CD14-positive monocyte (primary cell): ENCODE data around the gene CDC14C. TPM values are rescaled to one million over a fixed set of nuclear protein-coding genes. Genes with fewer than 3 reads are reported as not detected.

Experiments
- DNase-seq, 3 donors: peaks; one replicate each; pipeline ENCODE4 v3.0.0-alpha.2; 2011 to 2022
- H2AFZ ChIP-seq: 2 replicates; pipeline ENCODE4 v1.6.0; 2012; ENCODE audit warnings: mild to moderate bottlenecking, low read depth, low read length, inconsistent platforms; ENCODE audit not compliant: insufficient read depth, poor library complexity, severe bottlenecking
- H3K27ac ChIP-seq, 2 donors: 1 replicate in 1 of 2; 2 replicates in 1 of 2; pipeline ENCODE4 v1.5.1; 2012 to 2013; ENCODE audit warnings: low read length in 2 of 2, control low read depth in 1 of 2, inconsistent platforms in 1 of 2, low read depth in 1 of 2, mild to moderate bottlenecking in 1 of 2
- H3K27me3 ChIP-seq, 2 donors: one replicate each; pipeline versions ENCODE4 v1.6.0 to v1.6.1; 2011 to 2013; ENCODE audit warnings: low read length in 2 of 2; ENCODE audit not compliant: control insufficient read depth in 2 of 2, insufficient read depth in 2 of 2
- H3K36me3 ChIP-seq, 2 donors: replicated peaks in 1 of 2; 1 replicate in 1 of 2; 2 replicates in 1 of 2; pipeline versions ENCODE4 v1.5.1 to v1.6.1; 2012 to 2013; ENCODE audit warnings: low read length in 2 of 2, control low read depth in 1 of 2, inconsistent platforms in 1 of 2, mild to moderate bottlenecking in 1 of 2; ENCODE audit not compliant: insufficient read depth in 2 of 2, control insufficient read depth in 1 of 2
- H3K4me1 ChIP-seq, 2 donors: 1 replicate in 1 of 2; 2 replicates in 1 of 2; pipeline versions ENCODE4 v1.5.1 to v1.6.1; 2012 to 2013; ENCODE audit warnings: low read length in 2 of 2, control low read depth in 1 of 2, inconsistent platforms in 1 of 2, mild to moderate bottlenecking in 1 of 2, moderate library complexity in 1 of 2; ENCODE audit not compliant: insufficient read depth in 2 of 2, control insufficient read depth in 1 of 2
- H3K4me2 ChIP-seq: replicated peaks from 2 replicates; pipeline ENCODE3; 2012; ENCODE audit warnings: low read length, moderate library complexity, mild to moderate bottlenecking; ENCODE audit not compliant: poor library complexity, severe bottlenecking; ENCODE audit errors: extremely low read depth
- H3K4me3 ChIP-seq, 3 experiments: fragments of 200-600 bp in 1 of 3; sonication (generic) in 1 of 3; replicated peaks in 1 of 3; 1 replicate in 2 of 3; 2 replicates in 1 of 3; pipeline ENCODE4 v1.5.1; 2011 to 2013; ENCODE audit warnings: low read length in 3 of 3, mild to moderate bottlenecking in 3 of 3, control low read depth in 2 of 3, low read depth in 2 of 3, inconsistent platforms in 1 of 3, moderate library complexity in 1 of 3
- H3K79me2 ChIP-seq: 2 replicates; pipeline ENCODE4 v1.6.0; 2012; ENCODE audit warnings: mild to moderate bottlenecking, control low read depth, inconsistent platforms, low read length, moderate library complexity; ENCODE audit not compliant: insufficient read depth
- H3K9ac ChIP-seq: 2 replicates; pipeline ENCODE4 v1.6.0; 2017; ENCODE audit warnings: low read length, mild to moderate bottlenecking; ENCODE audit not compliant: insufficient read depth, poor library complexity, severe bottlenecking
- H3K9me3 ChIP-seq, 2 donors: replicated peaks in 1 of 2; 1 replicate in 1 of 2; 2 replicates in 1 of 2; pipeline versions ENCODE4 v1.5.1 to v1.6.1; 2012 to 2013; ENCODE audit warnings: low read length in 2 of 2, control low read depth in 1 of 2; ENCODE audit not compliant: control insufficient read depth in 1 of 2, insufficient read depth in 1 of 2
- H4K20me1 ChIP-seq: 2 replicates; pipeline ENCODE4 v1.6.0; 2012; ENCODE audit warnings: mild to moderate bottlenecking, low read length, control low read depth, moderate library complexity; ENCODE audit not compliant: insufficient read depth
- H3K27ac Mint-ChIP-seq, 7 donors: one replicate each; pipeline ENCODE4 v1.8.0; 2020; ENCODE audit warnings: mild to moderate bottlenecking in 7 of 7, mixed read lengths in 7 of 7, moderate library complexity in 6 of 7, inconsistent platforms in 2 of 7
- H3K27me3 Mint-ChIP-seq, 3 donors: one replicate each; pipeline ENCODE4 v1.8.0; 2021 to 2022; ENCODE audit warnings: low read depth in 3 of 3, mild to moderate bottlenecking in 3 of 3, mixed read lengths in 3 of 3, moderate library complexity in 3 of 3, inconsistent platforms in 1 of 3
- H3K36me3 Mint-ChIP-seq, 2 donors: one replicate each; pipeline ENCODE4 v1.8.0; 2020; ENCODE audit warnings: mixed read lengths in 2 of 2, inconsistent platforms in 1 of 2, mild to moderate bottlenecking in 1 of 2
- H3K4me1 Mint-ChIP-seq: one replicate; pipeline ENCODE4 v1.8.0; 2020; ENCODE audit warnings: mild to moderate bottlenecking, mixed read lengths
- H3K4me3 Mint-ChIP-seq, 2 donors: one replicate each; pipeline ENCODE4 v1.8.0; 2020; ENCODE audit warnings: mild to moderate bottlenecking in 2 of 2, mixed read lengths in 2 of 2, moderate library complexity in 1 of 2
- H3K9me3 Mint-ChIP-seq, 7 donors: one replicate each; pipeline ENCODE4 v1.8.0; 2020 to 2022; ENCODE audit warnings: mixed read lengths in 7 of 7, mild to moderate bottlenecking in 6 of 7, moderate library complexity in 6 of 7, inconsistent platforms in 2 of 7
- WGBS: methylation state at CpG from one replicate; pipeline ENCODE4 v1.1.5; 2013; ENCODE audit warnings: missing lambda C conversion rate; ENCODE audit not compliant: insufficient coverage; 5-methylcytosine and 5-hydroxymethylcytosine counted together
- intact Hi-C, 2 donors: fragments of 100-400 bp; cut with micrococcal nuclease; formaldehyde crosslinking; loops; one replicate each; pipeline versions ENCODE4 v1.15.0 to v1.15.1; 2023
- polyA minus RNA-seq: library from RNA; depleted of rRNA, polyadenylated mRNA; stranded (reverse); fragments of >200 nt; gene quantifications from 2 replicates; pipeline ENCODE4 v1.2.3, GENCODE V29; 2012
- polyA plus RNA-seq, 3 donors: library from polyadenylated mRNA; depleted of rRNA in 1 of 3; unstranded in 2 of 3; stranded (reverse) in 1 of 3; fragments of 300-500 nt in 2 of 3; fragments of >200 nt in 1 of 3; fragmentation: Illumina TruSeq in 2 of 3; gene quantifications; 1 replicate in 2 of 3; 2 replicates in 1 of 3; pipeline ENCODE4 v1.2.3, GENCODE V29; 2012 to 2021
- total RNA-seq, 12 experiments: library from RNA in 1 of 12; stranded (reverse) in 1 of 12; fragments of 120-200 nt in 1 of 12; gene quantifications; one replicate each; pipeline ENCODE4 v1.2.4 and lab custom pipeline; 2013 to 2026; ENCODE audit warnings: mixed read lengths in 6 of 12, inconsistent platforms in 1 of 12
- TF ChIP-seq, protein P1 (sequence below): fragments of 200-600 bp; IDR thresholded peaks from one replicate; pipeline ENCODE4 v1.8.0; 2022; ENCODE audit warnings: antibody characterized with exemption, mild to moderate bottlenecking

CDC14C gene
- not detected for total RNA-seq (2013)
- polyA plus RNA-seq (not detected), polyA minus RNA-seq (not detected in 2 replicates), total RNA-seq (lab: John Stamatoyannopoulos, UW) (0 to 0.15 (median 0) reads per million in 11 experiments)

DNA sequence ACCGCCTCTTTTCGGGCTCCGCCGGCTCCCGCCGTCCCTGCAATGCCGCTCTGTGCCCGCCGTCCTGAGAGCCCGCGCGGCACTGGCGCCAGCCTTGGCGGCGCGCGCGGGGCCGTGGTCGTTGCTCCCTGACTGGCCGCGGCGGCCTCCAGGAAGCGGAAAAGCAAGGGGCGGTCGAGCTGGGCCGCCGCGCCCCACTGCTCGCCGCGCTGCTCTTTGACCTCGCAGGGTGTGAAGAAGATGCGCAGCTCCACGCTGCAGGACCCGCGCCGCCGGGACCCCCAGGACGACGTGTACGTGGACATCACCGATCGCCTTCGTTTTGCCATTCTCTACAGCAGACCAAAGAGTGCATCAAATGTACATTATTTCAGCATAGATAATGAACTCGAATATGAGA lies at the start of gene CDC14C:
Gene CDC14C, plus strand, starts transcription at position 115 of the 400 bp plus-strand sequence. Its CDS starts 126 bp downstream, at position 241.
- H3K4me3 ChIP-seq, result no peak within 1 kb of the TSS
- H3K36me3 Mint-ChIP-seq, result no peaks in the 10 kb centered on the region
- DNase-seq, result no peak
- H3K9me3 Mint-ChIP-seq, result peaks cover 0 to 12% (median 3%) of the 10 kb centered on the region in 7 donors
- no peaks in the 10 kb centered on the region for H3K4me1 Mint-ChIP-seq
- no peak within 1 kb of the TSS for H2AFZ ChIP-seq
- H3K36me3 ChIP-seq, result no peaks in the 10 kb centered on the region
- H4K20me1 ChIP-seq, result no peaks in the 10 kb centered on the region
- no peaks in the 10 kb centered on the region for H3K27me3 Mint-ChIP-seq
- no peaks in the 10 kb centered on the region for H3K4me1 ChIP-seq
- H3K4me2 ChIP-seq, result no peak within 1 kb of the TSS
- H3K27ac Mint-ChIP-seq, result no peak within 1 kb of the TSS
- H3K27me3 ChIP-seq, result no peaks in the 10 kb centered on the region
- peaks cover 0 to 2% of the 10 kb centered on the region in 2 donors for H3K9me3 ChIP-seq
- intact Hi-C loops, result no loop called here
- H3K27ac ChIP-seq, result no peak within 1 kb of the TSS
- WGBS, result 95% methylated on average over 43 of the region's 46 CpGs
- TF ChIP-seq, protein P1, sequence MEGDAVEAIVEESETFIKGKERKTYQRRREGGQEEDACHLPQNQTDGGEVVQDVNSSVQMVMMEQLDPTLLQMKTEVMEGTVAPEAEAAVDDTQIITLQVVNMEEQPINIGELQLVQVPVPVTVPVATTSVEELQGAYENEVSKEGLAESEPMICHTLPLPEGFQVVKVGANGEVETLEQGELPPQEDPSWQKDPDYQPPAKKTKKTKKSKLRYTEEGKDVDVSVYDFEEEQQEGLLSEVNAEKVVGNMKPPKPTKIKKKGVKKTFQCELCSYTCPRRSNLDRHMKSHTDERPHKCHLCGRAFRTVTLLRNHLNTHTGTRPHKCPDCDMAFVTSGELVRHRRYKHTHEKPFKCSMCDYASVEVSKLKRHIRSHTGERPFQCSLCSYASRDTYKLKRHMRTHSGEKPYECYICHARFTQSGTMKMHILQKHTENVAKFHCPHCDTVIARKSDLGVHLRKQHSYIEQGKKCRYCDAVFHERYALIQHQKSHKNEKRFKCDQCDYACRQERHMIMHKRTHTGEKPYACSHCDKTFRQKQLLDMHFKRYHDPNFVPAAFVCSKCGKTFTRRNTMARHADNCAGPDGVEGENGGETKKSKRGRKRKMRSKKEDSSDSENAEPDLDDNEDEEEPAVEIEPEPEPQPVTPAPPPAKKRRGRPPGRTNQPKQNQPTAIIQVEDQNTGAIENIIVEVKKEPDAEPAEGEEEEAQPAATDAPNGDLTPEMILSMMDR, result no peak
- no peaks in the 10 kb centered on the region for H3K79me2 ChIP-seq
- H3K4me3 Mint-ChIP-seq, result no peak within 1 kb of the TSS
- H3K9ac ChIP-seq, result no peak within 1 kb of the TSS

DNA sequence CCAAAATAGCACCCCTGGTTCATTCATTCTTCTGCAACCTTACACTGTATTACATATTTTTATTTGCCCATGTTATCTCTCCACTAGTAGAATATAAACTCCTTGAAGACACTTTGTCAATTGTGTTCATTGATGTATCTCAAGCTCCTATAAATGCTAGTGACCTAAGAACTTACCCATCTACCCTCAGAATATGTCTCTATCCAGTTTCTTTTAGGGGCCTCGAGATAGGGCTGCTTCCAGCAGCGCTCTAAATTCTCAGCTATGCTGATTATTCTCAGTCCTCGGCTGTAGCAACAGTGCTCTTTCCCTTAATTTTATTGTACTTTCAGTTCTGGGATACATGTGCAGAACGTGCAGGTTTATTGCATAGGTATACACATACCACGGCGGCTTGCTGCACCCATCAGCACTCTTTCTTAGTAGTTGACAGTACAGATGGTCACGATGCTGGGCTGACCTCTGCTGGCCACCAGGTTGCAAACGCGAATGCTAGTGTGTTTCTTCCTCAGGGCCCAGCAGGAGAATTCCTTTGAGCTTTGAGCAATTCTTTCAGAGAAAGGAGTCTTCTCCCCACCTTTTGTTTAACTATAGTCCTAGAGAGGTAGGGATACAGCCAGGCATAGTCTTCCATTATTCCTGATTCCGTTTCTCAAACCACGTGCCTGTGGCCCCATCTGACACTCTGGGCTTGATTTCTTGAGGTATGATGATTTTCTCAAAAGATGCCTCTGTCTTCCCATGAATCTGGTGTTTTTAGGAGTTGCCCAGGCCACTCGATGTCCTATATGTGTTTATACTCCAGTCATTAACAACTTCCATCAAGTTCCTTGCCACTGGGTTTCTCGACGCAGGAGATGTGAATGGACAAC lies 49.1 kb upstream of the CDC14C start:
- no peak overlapping the region for H3K27ac ChIP-seq
- Mint-ChIP-seq H3K36me3 (no peaks in the 10 kb centered on the region), H3K27ac (no peak overlapping the region), H3K4me1 (peaks cover 1% of the 10 kb centered on the region), H3K9me3 (no peaks in the 10 kb centered on the region), H3K4me3 (no peak overlapping the region), H3K27me3 (peaks cover 0 to 5% (median 4%) of the 10 kb centered on the region in 3 donors)
- H3K36me3 ChIP-seq, result no peaks in the 10 kb centered on the region
- no peak overlapping the region for H3K4me3 ChIP-seq
- TF ChIP-seq, protein P1, result no peak
- no peak overlapping the region for H2AFZ ChIP-seq
- no peaks in the 10 kb centered on the region for H3K4me1 ChIP-seq
- H3K79me2 ChIP-seq, result no peaks in the 10 kb centered on the region
- no peaks in the 10 kb centered on the region for H3K9me3 ChIP-seq
- peak; percentile 2 to 11 (median 6) for DNase-seq
- 29% methylated on average over 8 of the region's 14 CpGs for WGBS
- no peaks in the 10 kb centered on the region for H4K20me1 ChIP-seq
- H3K27me3 ChIP-seq, result no peaks in the 10 kb centered on the region
- H3K9ac ChIP-seq, result no peak overlapping the region
- no peak overlapping the region for H3K4me2 ChIP-seq
- intact Hi-C loops, result no loop called here
